ENCODE data around the gene BRD7.

Gene BRD7

GRCh38 chr16:50367777-50368409 is 895 bp downstream of the BRD7 start:
- H3K27me3 ChIP-seq (ENCODE audit: insufficient read depth, poor library complexity, severe bottlenecking): no peaks in the 10 kb centered on the region
- TF ChIP-seq, protein P1, sequence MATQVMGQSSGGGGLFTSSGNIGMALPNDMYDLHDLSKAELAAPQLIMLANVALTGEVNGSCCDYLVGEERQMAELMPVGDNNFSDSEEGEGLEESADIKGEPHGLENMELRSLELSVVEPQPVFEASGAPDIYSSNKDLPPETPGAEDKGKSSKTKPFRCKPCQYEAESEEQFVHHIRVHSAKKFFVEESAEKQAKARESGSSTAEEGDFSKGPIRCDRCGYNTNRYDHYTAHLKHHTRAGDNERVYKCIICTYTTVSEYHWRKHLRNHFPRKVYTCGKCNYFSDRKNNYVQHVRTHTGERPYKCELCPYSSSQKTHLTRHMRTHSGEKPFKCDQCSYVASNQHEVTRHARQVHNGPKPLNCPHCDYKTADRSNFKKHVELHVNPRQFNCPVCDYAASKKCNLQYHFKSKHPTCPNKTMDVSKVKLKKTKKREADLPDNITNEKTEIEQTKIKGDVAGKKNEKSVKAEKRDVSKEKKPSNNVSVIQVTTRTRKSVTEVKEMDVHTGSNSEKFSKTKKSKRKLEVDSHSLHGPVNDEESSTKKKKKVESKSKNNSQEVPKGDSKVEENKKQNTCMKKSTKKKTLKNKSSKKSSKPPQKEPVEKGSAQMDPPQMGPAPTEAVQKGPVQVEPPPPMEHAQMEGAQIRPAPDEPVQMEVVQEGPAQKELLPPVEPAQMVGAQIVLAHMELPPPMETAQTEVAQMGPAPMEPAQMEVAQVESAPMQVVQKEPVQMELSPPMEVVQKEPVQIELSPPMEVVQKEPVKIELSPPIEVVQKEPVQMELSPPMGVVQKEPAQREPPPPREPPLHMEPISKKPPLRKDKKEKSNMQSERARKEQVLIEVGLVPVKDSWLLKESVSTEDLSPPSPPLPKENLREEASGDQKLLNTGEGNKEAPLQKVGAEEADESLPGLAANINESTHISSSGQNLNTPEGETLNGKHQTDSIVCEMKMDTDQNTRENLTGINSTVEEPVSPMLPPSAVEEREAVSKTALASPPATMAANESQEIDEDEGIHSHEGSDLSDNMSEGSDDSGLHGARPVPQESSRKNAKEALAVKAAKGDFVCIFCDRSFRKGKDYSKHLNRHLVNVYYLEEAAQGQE (IDR thresholded peaks at IDR 0.05; ENCODE audit: insufficient replicate concordance, low read depth): no peak
- TF ChIP-seq SPI1 (IDR thresholded peaks at IDR 0.05; ENCODE audit: borderline replicate concordance, low read depth) (no peak), GABPA (IDR thresholded peaks at IDR 0.05; ENCODE audit: low read depth) (no peak), POLR2AphosphoS5 (IDR thresholded peaks at IDR 0.05; ENCODE audit: low read depth) (no peak)
- TF ChIP-seq, protein P2, sequence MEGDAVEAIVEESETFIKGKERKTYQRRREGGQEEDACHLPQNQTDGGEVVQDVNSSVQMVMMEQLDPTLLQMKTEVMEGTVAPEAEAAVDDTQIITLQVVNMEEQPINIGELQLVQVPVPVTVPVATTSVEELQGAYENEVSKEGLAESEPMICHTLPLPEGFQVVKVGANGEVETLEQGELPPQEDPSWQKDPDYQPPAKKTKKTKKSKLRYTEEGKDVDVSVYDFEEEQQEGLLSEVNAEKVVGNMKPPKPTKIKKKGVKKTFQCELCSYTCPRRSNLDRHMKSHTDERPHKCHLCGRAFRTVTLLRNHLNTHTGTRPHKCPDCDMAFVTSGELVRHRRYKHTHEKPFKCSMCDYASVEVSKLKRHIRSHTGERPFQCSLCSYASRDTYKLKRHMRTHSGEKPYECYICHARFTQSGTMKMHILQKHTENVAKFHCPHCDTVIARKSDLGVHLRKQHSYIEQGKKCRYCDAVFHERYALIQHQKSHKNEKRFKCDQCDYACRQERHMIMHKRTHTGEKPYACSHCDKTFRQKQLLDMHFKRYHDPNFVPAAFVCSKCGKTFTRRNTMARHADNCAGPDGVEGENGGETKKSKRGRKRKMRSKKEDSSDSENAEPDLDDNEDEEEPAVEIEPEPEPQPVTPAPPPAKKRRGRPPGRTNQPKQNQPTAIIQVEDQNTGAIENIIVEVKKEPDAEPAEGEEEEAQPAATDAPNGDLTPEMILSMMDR (IDR thresholded peaks at IDR 0.05; ENCODE audit: insufficient read depth, low read length): no peak
- H3K4me3 ChIP-seq (replicated peaks; ENCODE audit: insufficient read depth, low read length): peak overlapping the region; percentile 79
- DNase-seq (ENCODE audit: low read depth in 1 of 2, low spot score in 1 of 2): no peak
- H3K27ac ChIP-seq (replicated peaks): peak overlapping the region; percentile 53

- no peak overlapping the region for H3K27ac ChIP-seq (replicated peaks)
- H3K27me3 ChIP-seq (ENCODE audit: insufficient read depth, poor library complexity, severe bottlenecking): no peaks in the 10 kb centered on the region
- no peak overlapping the region for H3K4me3 ChIP-seq (replicated peaks; ENCODE audit: insufficient read depth, low read length)
- TF ChIP-seq, protein P1 (IDR thresholded peaks at IDR 0.05; ENCODE audit: insufficient replicate concordance, low read depth): no peak
- TF ChIP-seq SPI1 (IDR thresholded peaks at IDR 0.05; ENCODE audit: borderline replicate concordance, low read depth) (no peak; the same call in 1 of the 2 replicates), POLR2AphosphoS5 (IDR thresholded peaks at IDR 0.05; ENCODE audit: low read depth) (no peak), GABPA (IDR thresholded peaks at IDR 0.05; ENCODE audit: low read depth) (no peak)
- TF ChIP-seq, protein P2 (IDR thresholded peaks at IDR 0.05; ENCODE audit: insufficient read depth, low read length): no peak
- peak in 1 of 2 experiments; percentile 21 for DNase-seq (ENCODE audit: low read depth in 1 of 2, low spot score in 1 of 2)
Measured at GRCh38 chr16:50365791-50366575, 2.8 kb downstream of the BRD7 start.

DNA sequence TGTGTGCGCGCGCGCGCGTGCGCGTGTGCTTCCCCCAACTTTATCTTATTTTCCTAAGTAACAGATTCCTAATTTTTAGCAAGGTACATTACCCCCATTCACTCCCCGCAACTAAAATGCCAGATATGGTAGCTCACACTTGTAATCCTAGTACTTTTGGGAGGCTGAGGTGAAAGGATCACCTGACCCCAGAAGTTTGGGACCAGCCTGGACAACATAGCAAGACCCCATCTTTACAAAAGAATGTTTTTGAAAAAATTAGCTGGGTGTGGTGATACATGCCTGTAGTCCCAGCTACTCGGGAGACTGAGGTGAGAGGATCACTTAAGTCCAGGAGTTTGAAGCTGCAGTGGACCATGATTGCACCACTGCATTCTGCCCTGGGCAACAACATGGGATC is 5.1 kb downstream of the BRD7 start:
- Histone ChIP-seq H3K27me3 (ENCODE audit: insufficient read depth, poor library complexity, severe bottlenecking) (no peaks in the 10 kb centered on the region), H3K27ac (replicated peaks) (no peak overlapping the region), H3K4me3 (replicated peaks; ENCODE audit: insufficient read depth, low read length) (no peak overlapping the region)
- no peak for DNase-seq (ENCODE audit: low read depth in 1 of 2, low spot score in 1 of 2)
- TF ChIP-seq SPI1 (IDR thresholded peaks at IDR 0.05; ENCODE audit: borderline replicate concordance, low read depth) (no peak), POLR2AphosphoS5 (IDR thresholded peaks at IDR 0.05; ENCODE audit: low read depth) (no peak), GABPA (IDR thresholded peaks at IDR 0.05; ENCODE audit: low read depth) (no peak)
- TF ChIP-seq, protein P2 (IDR thresholded peaks at IDR 0.05; ENCODE audit: insufficient read depth, low read length): no peak
- TF ChIP-seq, protein P1 (IDR thresholded peaks at IDR 0.05; ENCODE audit: insufficient replicate concordance, low read depth): no peak

All from HL-60 (cell line).